Measurements from ENCODE around the gene MMP25.

- TF ChIP-seq CTCF (IDR thresholded peaks at IDR 0.05) (no peak), POLR2A (IDR thresholded peaks at IDR 0.05) (no peak)
Observed at GRCh38 chr16:3094289-3095027, 48.1 kb downstream of the MMP25 start.

Measured in lower leg skin (tissue), 3 donors.